ENCODE results near the gene JUN. TPM values are rescaled to one million over a fixed set of nuclear protein-coding genes. Genes with fewer than 3 reads are reported as not detected.

JUN gene
- total RNA-seq, result 10 to 100 TPM; 73.4 to 75.7 TPM

DNA sequence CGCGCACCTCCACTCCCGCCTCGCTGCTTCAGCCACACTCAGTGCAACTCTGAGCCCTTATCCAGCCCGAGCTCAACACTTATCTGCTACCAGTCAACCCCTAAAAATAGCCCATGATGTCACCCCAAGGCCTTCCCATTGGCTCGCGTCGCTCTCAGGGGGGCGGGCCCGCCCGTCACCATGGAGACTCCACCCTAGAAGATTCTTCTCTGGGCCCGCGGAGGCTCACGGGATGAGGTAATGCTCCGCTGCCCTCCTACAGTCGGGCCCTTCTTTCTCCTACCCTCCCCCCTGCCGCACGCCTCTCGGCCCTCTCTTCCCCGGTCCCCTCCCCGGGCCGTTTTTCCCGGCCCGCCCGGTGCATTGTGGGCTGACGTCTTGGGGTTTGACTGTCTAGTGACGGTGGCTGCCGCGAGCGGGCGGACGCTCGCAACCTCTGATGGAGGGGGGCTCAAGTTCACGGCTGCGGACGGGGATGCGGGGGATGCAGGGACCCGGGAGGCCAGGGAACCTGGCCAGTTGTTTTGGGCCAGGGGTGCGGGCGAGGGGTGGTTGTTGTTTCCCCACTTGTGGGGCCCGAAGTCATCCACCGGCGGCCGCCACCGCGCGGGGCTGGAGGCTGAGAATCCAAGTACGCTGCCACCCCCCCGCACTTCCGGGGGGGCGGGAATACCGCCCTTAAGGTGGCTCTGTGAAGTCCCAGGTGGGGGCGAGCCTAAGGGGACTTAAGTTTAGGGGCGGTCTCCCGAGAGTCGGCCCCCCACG lies at the start of gene JUN:
Gene JUN (minus strand): TSS at position 55 of the 765 bp plus-strand sequence. CDS start 977 bp downstream, outside the sequence.
- H3K27ac Mint-ChIP-seq, result peak within 1 kb of the TSS; percentile 99
- peak; percentile 93 for DNase-seq
- peaks cover 32% of the 10 kb centered on the region for H3K36me3 Mint-ChIP-seq
- peaks cover 7% of the 10 kb centered on the region for H3K9me3 Mint-ChIP-seq
- ATAC-seq (ENCODE audit: low read depth), result peak; percentile 77
- H3K4me3 Mint-ChIP-seq, result peak within 1 kb of the TSS; percentile 93
- POLR2A ChIA-PET, result interaction anchor here (0.5 to 3.8 kb wide), 46 partner anchors 11 to 1031 kb away, joined by 3 to 45 read pairs (median 4); partner anchors contain the start of genes FGGY, HOOK1 and MYSM1
- peaks cover 18% of the 10 kb centered on the region for H3K4me1 Mint-ChIP-seq
- H3K27me3 Mint-ChIP-seq, result no peaks in the 10 kb centered on the region

DNA sequence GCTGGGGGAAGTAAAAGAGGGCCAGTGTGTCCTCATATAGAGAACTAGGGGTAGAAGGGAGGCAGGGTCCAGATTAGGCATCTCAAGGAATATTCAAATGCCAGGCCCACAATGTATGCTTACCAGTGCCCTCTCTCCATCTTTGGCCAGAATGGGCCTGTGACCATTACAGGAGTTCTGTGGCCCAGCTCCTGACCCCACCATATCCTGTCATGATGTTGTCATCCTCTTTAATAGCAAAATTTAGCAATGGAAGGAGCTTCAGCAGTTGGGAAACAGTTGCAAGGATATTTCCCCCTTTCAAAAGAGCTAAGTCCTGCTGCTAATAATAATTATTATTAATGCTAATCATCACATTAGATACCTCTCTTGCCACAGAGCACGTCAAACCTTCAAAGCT lies 49.3 kb upstream of the JUN start:
- H3K36me3 Mint-ChIP-seq, result peaks cover 8% of the 10 kb centered on the region
- DNase-seq (no peak), ATAC-seq (ENCODE audit: low read depth) (no peak)
- H3K4me1 Mint-ChIP-seq, result peaks cover 3% of the 10 kb centered on the region
- H3K27ac Mint-ChIP-seq, result no peak overlapping the region
- H3K4me3 Mint-ChIP-seq, result no peak overlapping the region
- peaks cover 5% of the 10 kb centered on the region for H3K9me3 Mint-ChIP-seq
- no peaks in the 10 kb centered on the region for H3K27me3 Mint-ChIP-seq
- POLR2A ChIA-PET, result no interaction called here

DNA sequence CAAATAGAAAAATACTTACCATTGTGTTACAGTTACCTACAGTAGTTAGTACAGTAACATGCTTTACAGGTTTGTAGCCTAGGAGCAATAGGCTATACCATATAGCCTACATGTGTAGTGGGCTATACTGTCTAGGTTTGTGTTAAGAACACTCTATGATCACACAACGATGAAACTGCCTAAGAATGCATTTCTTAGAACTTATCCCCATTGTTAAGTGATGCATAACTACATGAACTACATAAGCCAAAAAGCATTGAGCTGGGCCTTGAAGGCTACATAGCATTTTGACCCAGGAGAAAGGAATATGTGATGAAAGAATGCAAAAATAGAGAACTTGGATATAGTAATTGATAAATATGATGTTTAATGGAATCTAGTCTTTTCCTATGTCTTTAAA lies 46.4 kb upstream of the JUN start:
- Mint-ChIP-seq H3K27ac (no peak overlapping the region), H3K9me3 (peaks cover 24% of the 10 kb centered on the region), H3K27me3 (no peaks in the 10 kb centered on the region), H3K4me3 (no peak overlapping the region), H3K36me3 (peaks cover 14% of the 10 kb centered on the region), H3K4me1 (no peaks in the 10 kb centered on the region)
- POLR2A ChIA-PET, result no interaction called here
- no peak for DNase-seq
- ATAC-seq (ENCODE audit: low read depth), result no peak

DNA sequence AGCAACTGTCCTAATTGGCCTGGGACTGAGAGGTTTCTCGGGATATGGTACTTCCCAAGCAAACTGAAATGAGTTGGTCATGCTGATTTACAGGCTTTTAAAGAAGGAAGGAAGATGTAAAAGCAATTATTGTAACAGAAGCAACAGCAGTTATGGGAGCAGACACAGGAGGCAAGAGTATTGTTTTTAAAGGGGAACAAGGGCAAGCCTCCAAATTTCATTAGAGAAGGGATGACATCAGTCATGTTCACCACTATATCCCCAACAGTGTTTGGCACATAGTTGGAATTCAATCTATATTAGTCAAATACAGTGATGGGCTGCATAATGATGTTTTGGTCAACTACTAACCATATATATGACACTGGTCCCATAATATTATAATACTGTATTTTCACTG lies 46.0 kb upstream of the JUN start:
- H3K27me3 Mint-ChIP-seq, result no peaks in the 10 kb centered on the region

DNA sequence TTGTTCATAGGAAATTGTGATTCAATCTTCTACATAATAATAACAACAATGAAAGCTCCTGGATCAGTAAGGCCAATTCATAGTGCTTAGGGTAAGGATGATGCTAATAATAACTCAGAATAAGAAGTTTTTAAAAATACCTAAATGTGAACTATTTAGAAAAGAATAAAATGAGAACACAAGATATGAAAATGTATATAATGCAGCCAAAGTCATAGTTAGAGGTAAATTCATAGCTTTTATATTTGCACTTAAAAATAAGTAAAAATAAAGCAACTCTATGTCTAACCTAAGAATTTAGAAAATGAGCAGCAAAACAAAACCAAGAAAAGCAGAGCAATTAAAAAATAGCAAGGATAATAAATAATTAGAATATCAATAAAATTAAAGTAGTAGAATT lies 43.5 kb upstream of the JUN start:
- no peaks in the 10 kb centered on the region for H3K27me3 Mint-ChIP-seq
- H3K9me3 Mint-ChIP-seq, result peaks cover 24% of the 10 kb centered on the region
- H3K27ac Mint-ChIP-seq, result no peak overlapping the region
- no peak overlapping the region for H3K4me3 Mint-ChIP-seq
- H3K4me1 Mint-ChIP-seq, result no peaks in the 10 kb centered on the region
- no peak for DNase-seq
- ATAC-seq (ENCODE audit: low read depth), result no peak
- H3K36me3 Mint-ChIP-seq, result peaks cover 14% of the 10 kb centered on the region
- POLR2A ChIA-PET, result no interaction called here

More for the DNA sequence above, 46.0 kb upstream of the JUN start:
- POLR2A ChIA-PET, result no interaction called here
- Mint-ChIP-seq H3K4me1 (no peaks in the 10 kb centered on the region), H3K4me3 (no peak overlapping the region), H3K9me3 (peaks cover 24% of the 10 kb centered on the region), H3K36me3 (peaks cover 14% of the 10 kb centered on the region), H3K27ac (no peak overlapping the region)
- DNase-seq (no peak), ATAC-seq (ENCODE audit: low read depth) (no peak)

DNA sequence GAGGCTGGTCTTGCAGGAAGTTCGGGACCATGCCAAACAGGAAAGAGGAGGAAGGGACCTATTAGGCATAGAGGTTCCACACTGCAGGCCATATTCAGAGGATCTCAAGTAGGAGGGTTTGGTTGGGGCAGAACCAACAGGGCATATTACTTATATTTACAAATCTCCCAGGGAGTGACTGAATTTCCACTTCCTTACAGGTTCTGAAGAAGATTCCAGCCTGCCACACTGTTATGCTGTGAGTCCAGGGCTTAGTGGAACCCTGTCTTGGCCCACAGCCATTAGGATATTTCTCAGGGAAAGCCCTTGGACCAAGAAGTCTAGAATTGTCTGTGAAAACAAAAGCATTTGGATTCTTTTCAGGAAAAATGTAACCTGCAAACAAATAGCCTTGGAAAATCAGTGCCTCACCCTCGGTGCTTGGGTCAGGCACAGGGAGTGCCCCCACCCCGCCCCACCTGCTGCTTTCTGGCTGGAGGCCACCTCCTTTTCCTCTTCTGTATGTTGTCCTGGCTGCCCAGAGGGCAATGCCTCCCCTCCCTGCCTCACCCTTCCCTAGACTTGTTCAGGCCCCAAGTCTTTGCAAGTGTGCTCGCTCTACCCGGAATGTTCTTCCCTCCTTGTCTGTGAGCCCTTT lies 41.0 kb upstream of the JUN start:
- POLR2A ChIA-PET, result interaction anchor here (1.4 kb wide), 1 partner anchor 24 kb away, joined by 3 read pairs; no protein-coding TSS in a partner anchor
- Mint-ChIP-seq H3K27me3 (peaks cover 10% of the 10 kb centered on the region), H3K4me3 (no peak overlapping the region), H3K27ac (no peak overlapping the region), H3K4me1 (no peaks in the 10 kb centered on the region), H3K9me3 (peaks cover 24% of the 10 kb centered on the region), H3K36me3 (peaks cover 10% of the 10 kb centered on the region)
- DNase-seq (no peak), ATAC-seq (ENCODE audit: low read depth) (no peak)

DNA sequence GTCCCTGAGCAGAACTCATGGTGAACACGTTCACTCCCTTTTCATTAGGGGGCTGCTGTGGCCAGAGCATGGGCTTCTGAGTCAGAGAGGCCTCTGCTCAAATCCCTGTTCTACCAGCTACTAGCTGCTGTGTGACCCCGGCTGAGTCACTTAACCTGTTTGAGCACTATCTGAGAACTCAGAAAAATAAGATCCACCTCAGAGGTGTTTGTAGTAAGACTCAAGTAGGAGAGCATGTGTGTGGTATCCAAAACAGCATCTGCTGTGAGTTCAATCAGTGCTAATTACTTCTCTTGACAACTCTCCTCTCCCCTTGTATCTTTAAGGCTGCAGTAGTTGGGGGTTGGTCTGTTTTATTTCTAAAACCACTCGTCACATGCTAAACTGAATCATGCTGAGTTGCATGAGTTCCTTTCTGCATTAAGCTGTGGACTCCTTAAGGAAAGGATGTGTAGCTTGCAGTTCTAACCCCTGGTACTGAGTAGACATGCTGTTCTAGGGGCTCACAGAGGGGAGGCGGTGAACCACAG lies 39.7 kb upstream of the JUN start:
- peaks cover 21% of the 10 kb centered on the region for H3K9me3 Mint-ChIP-seq
- DNase-seq, result no peak
- no peak for ATAC-seq (ENCODE audit: low read depth)
- POLR2A ChIA-PET, result no interaction called here
- no peaks in the 10 kb centered on the region for H3K4me1 Mint-ChIP-seq
- no peak overlapping the region for H3K4me3 Mint-ChIP-seq
- H3K27me3 Mint-ChIP-seq, result peaks cover 10% of the 10 kb centered on the region
- no peak overlapping the region for H3K27ac Mint-ChIP-seq
- H3K36me3 Mint-ChIP-seq, result peaks cover 9% of the 10 kb centered on the region

GRCh38 chr1:58821309-58821708 lies 37.5 kb upstream of the JUN start:
- no peak for ATAC-seq (ENCODE audit: low read depth)
- peaks cover 10% of the 10 kb centered on the region for H3K27me3 Mint-ChIP-seq
- no peaks in the 10 kb centered on the region for H3K36me3 Mint-ChIP-seq
- H3K4me1 Mint-ChIP-seq, result peaks cover 7% of the 10 kb centered on the region
- no peak overlapping the region for H3K4me3 Mint-ChIP-seq
- no peak for DNase-seq
- peak overlapping the region; percentile 17 for H3K27ac Mint-ChIP-seq
- H3K9me3 Mint-ChIP-seq, result peaks cover 4% of the 10 kb centered on the region
- POLR2A ChIA-PET, result no interaction called here

GRCh38 chr1:58818976-58819375 lies 35.1 kb upstream of the JUN start:
- H3K36me3 Mint-ChIP-seq, result no peaks in the 10 kb centered on the region
- no peaks in the 10 kb centered on the region for H3K9me3 Mint-ChIP-seq
- H3K4me3 Mint-ChIP-seq, result no peak overlapping the region
- DNase-seq (no peak), ATAC-seq (ENCODE audit: low read depth) (no peak)
- H3K27ac Mint-ChIP-seq, result no peak overlapping the region
- POLR2A ChIA-PET, result no interaction called here
- H3K27me3 Mint-ChIP-seq, result peaks cover 10% of the 10 kb centered on the region
- H3K4me1 Mint-ChIP-seq, result peaks cover 13% of the 10 kb centered on the region

DNA sequence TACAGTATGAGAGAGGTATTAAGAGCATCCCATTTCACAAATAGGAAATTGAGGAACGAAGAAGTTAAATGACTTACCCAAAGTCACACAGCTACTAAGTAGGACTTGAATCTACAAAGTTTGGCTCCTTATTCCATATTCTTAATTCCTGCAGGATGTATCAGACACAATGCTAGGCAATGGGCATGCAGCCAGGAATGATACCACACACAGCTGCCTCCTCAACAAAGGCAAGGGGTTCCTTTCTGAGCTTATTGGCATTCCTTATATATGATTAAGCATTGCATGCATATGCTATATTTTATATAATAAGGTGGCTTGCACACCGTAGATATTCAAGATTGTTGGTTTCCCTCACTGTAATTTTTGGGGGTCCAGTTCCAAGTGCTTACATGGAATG lies 34.2 kb upstream of the JUN start:
- no peak overlapping the region for H3K4me3 Mint-ChIP-seq
- POLR2A ChIA-PET, result no interaction called here

GRCh38 chr1:58816747-58817221 lies 32.9 kb upstream of the JUN start:
- Mint-ChIP-seq H3K4me1 (peaks cover 30% of the 10 kb centered on the region), H3K9me3 (no peaks in the 10 kb centered on the region), H3K36me3 (no peaks in the 10 kb centered on the region), H3K27me3 (peaks cover 10% of the 10 kb centered on the region), H3K27ac (peak overlapping the region; percentile 84), H3K4me3 (peak overlapping the region; percentile 84)
- no peak for DNase-seq
- no peak for ATAC-seq (ENCODE audit: low read depth)
- POLR2A ChIA-PET, result interaction anchor here (1.0 to 1.4 kb wide), 4 partner anchors 12 to 152 kb away, joined by 3 to 15 read pairs (median 4); partner anchors contain the start of gene JUN

More for the DNA sequence above, 34.2 kb upstream of the JUN start:
- DNase-seq (no peak), ATAC-seq (ENCODE audit: low read depth) (no peak)
- Mint-ChIP-seq H3K27ac (no peak overlapping the region), H3K9me3 (no peaks in the 10 kb centered on the region), H3K4me1 (peaks cover 20% of the 10 kb centered on the region), H3K27me3 (peaks cover 10% of the 10 kb centered on the region), H3K36me3 (no peaks in the 10 kb centered on the region)

GRCh38 chr1:58816072-58816746 lies 32.4 kb upstream of the JUN start:
- peaks cover 8% of the 10 kb centered on the region for H3K27me3 Mint-ChIP-seq
- no peaks in the 10 kb centered on the region for H3K36me3 Mint-ChIP-seq
- ATAC-seq (ENCODE audit: low read depth) (peak; percentile 95), DNase-seq (peak; percentile 90)
- POLR2A ChIA-PET, result interaction anchor here (1.0 to 1.4 kb wide), 4 partner anchors 12 to 152 kb away, joined by 3 to 15 read pairs (median 4); partner anchors contain the start of gene JUN
- peak overlapping the region; percentile 84 for H3K4me3 Mint-ChIP-seq
- H3K27ac Mint-ChIP-seq, result peak overlapping the region; percentile 84
- peaks cover 30% of the 10 kb centered on the region for H3K4me1 Mint-ChIP-seq
- H3K9me3 Mint-ChIP-seq, result no peaks in the 10 kb centered on the region

DNA sequence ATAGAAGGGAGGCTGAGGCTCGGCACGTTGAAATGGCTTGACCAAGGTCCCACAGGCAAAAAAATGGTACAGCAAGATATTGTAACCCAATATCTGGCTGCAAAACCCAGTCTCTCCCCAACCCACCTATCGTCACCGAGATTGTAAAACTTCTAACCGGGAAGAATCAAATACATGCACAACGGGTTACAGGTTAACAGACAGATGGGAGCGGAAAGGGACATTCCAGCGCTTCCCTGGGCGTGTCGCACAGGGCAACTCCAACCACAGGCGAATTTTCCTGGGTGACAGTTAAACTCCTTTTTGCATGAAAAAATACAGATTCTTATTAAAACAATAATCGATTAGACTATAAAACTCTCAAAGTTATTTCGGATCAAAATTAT lies 31.8 kb upstream of the JUN start:
- H3K4me1 Mint-ChIP-seq, result peaks cover 30% of the 10 kb centered on the region
- H3K27ac Mint-ChIP-seq, result peak overlapping the region; percentile 84
- POLR2A ChIA-PET, result interaction anchor here (1.1 to 1.4 kb wide), 3 partner anchors 29 to 153 kb away, joined by 3 to 15 read pairs (median 4); partner anchors contain the start of gene JUN
- no peaks in the 10 kb centered on the region for H3K9me3 Mint-ChIP-seq
- H3K4me3 Mint-ChIP-seq, result peak overlapping the region; percentile 84
- no peaks in the 10 kb centered on the region for H3K36me3 Mint-ChIP-seq
- peaks cover 6% of the 10 kb centered on the region for H3K27me3 Mint-ChIP-seq
- ATAC-seq (ENCODE audit: low read depth) (peak; percentile 9), DNase-seq (peak; percentile 34)

Data from activated naive CD8-positive, alpha-beta T cell treated with anti-CD3 and anti-CD28 coated beads, Interleukin-2, amount 10 ng/mL, durations not matched to agents 7 days and 5 days (primary cell).